A172 (cell line): ENCODE measurements around the gene DAGLA. TPM values are rescaled to one million over a fixed set of nuclear protein-coding genes. Genes with fewer than 3 reads are reported as not detected.
"Not testable (repeated sequence)": the region's sequence is repeated elsewhere in the genome, so short reads cannot be mapped to it uniquely, and the experiment has no call there.

Experiments used
- DNase-seq: peaks from one replicate; pipeline ENCODE4 v3.0.0-alpha.2; 2015; ENCODE audit warnings: low spot score
- total RNA-seq: library from RNA; depleted of rRNA; stranded (reverse); fragments of >200 nt; shearing (Covaris generic); gene quantifications from 2 replicates; pipeline ENCODE4 v1.2.3, GENCODE V29; 2014

Gene DAGLA
- total RNA-seq, 1 experiment from 2014 or later: 0.09 TPM

GRCh38 chr11:61666684-61667297 is 13.4 kb upstream of the DAGLA start:
- no peak for DNase-seq

GRCh38 chr11:61667684-61668305 is 12.4 kb upstream of the DAGLA start:
- no peak for DNase-seq

GRCh38 chr11:61669417-61669816 is 10.8 kb upstream of the DAGLA start:
- DNase-seq: no peak

DNA sequence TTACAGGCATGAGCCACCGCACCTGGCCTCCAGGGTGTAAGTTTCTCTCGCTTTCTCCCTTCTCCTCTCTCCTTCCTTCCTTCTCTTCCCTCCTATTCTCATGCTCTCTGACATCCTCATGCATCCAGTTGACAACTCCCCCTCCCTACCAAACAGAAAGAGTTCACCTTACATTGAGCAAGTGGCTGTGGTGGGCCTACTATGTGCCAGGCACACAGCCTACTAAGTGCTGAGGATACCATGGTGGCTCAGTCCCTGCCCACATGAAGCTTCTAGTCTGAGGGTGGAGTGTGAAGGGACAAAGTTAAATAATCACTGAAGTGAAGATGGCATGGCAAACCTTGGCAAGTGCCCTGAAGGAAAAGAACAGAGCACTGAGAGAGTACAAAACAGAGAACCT is 9.6 kb upstream of the DAGLA start:
- DNase-seq: no peak

GRCh38 chr11:61671527-61671926 is 8.7 kb upstream of the DAGLA start:
- DNase-seq: no peak

GRCh38 chr11:61673946-61674467 is 6.2 kb upstream of the DAGLA start:
- not testable (repeated sequence) for DNase-seq

DNA sequence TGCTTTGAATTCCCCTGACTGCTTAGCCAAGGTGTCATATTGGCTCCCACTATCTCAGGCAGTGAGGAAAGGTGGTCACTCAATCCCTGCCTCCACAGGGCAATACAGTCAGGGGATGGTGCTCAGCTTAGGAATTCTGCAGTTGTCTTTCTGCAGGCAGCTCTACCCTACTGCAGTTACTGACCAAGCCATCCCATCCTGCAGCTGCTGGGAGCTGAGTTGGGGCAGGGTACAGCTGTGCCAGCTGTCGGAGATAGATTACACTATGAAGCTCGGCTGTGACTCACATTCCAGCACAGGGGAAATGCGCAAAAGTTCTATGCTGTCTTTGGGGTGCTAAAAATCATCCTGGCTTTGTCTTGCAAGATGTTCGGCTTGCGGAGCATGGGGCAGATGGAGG is 4.4 kb upstream of the DAGLA start:
- no peak for DNase-seq

DNA sequence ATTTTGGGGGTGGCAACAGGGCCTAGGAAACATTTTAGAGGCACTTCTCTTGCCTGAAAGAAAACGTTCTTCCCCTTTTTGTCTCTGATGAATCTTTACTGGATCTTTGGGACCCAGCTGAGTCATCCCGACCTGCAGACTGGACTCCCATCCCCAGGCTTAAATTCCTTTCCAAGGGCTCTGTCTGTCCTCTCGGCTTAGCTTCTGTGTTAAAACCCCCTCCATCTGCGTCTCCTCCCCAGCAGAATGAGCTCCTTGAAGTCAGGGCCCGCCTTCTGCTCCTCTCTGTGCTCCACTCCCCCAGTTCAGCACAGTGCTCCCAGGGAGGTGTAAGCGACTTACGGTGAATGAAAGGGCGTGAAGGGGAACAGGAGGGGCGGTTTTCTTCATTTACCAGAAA is 895 bp upstream of the DAGLA start:
- DNase-seq: no peak

DNA sequence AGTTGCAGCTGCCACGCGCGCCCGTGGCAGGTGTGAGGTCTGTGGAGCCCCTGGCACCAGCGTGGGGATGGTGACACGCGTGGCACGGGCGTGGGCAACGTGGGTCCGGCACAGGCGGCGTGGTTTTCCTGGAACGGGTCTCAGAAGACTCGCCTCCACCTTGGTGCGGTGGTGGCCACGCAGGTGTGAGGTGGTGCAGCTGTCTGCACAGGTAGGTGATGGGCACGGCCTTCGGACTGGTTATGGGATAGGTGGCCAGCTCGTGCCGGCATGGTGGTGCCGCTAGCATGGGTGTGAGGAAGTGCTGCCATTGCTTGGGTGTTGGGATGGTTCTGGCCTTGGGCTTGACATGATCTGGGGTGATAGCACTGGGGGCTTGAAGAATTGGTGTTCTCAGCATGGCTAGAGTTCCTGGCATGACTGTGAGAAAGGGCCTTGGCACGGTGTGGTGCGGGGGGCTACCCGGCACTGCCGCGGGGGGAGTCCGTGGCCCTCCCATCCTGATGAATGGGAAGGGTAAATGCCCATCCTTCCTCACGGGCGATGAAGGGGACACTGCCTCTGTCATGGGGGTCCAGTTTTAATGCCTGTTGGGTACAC is 531 bp downstream of the DAGLA start:
- no peak for DNase-seq

DNA sequence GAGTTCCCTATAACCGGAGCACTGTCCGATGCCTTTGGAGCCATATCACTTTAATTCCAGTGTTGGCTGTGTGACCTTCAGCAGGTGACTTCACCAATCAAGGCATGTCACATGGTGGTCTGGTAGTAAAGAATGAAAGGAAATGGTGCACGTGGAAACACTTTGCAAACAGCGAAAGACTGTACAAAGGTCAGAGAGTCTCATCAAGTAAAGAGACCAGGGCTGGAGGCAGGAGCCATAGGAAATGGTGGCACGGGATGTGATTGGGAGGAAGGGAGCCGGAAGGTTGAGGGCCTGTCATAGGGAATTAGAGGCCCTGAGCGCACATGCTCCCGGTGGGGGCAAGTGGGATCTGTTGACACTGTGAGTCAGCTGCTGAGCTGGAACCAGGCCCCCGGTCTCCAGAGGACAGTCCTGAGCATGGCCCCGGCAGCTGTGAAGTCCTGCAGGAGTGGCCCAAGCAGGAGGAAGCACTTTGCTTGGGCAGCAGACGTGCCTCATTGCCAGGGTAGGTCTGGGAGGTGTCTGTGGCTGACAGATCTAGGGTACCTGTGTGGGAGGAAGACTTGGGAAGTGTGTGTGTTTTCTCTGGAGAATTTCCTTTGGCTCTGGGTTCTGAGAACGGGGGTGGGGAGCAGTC is 2.0 kb downstream of the DAGLA start:
- DNase-seq: no peak

GRCh38 chr11:61682906-61683675 is 2.9 kb downstream of the DAGLA start:
- DNase-seq: no peak

DNA sequence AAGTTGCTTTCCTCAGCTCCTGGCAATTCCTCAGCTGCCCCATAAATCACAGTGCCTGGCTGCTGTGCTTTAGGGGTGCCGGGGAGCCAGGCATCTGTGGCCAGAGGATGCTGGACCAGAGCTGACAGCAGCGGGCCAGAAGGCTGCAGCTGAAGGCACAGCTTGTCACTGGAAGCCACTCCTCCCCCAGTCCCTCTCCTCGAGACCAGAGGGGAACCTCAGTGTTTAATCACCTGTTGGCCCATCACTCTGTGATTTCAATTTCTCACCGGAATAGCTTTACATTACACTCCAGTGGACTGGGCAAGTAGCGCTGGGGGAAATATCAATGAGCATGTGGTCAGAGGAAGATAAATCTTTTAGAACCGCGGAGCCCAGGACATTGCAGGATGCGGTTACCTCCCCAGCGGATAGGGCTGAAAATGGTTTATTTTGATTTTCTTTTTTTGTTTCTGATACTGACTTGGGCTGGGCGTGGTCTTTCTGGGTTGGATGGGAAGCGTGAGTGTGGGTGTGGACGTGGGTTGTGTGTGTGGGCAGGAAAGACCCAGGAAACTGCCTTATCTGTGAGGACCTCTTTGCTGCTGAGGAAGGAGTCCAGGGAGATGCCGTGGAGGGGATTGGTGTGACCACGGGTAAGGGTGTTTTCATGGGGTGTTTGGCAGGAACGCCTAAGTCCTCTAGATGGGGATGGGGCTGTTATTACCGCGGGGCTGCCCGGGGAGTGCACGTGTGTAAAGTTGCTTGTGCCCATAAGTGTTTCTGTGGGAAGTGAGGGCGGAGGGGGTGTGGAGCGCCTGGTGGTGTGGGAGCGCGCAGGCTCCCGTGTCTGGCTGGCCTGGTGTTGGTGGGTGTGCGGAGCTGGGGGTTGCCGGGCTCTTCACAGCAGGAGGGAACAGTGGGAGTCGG is 4.0 kb downstream of the DAGLA start:
- peak; percentile 73 for DNase-seq

GRCh38 chr11:61684870-61685616 is 4.9 kb downstream of the DAGLA start:
- DNase-seq: no peak

- no peak for DNase-seq
These were observed 5.4 kb downstream of the DAGLA start for GRCh38 chr11:61685617-61685967.

- no peak for DNase-seq
These were observed 5.9 kb downstream of the DAGLA start for GRCh38 chr11:61686066-61686465.

DNA sequence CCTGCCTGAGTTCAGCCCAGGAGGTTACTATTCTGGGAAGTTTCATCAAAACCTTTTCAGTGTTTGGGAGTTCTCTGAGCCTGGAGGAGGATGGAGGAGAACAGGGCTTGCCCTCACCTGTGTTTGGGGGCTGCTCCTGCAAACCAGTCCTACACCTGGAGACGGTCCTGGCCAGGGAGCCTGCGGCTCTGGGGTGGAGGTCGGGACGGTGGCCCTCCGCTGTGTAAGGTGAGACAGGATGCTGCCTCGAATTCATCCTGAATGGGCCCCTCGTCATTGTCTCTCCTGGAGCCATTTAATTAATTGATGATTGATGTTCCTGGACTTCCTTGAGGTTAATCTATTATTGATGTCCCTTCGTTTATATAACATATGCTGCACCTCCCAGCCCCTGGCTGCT is 6.3 kb downstream of the DAGLA start:
- DNase-seq: no peak

- no peak for DNase-seq
These were observed 7.2 kb downstream of the DAGLA start for GRCh38 chr11:61687420-61687819.

- DNase-seq: no peak
These were observed 8.4 kb downstream of the DAGLA start for GRCh38 chr11:61688365-61689163.

DNA sequence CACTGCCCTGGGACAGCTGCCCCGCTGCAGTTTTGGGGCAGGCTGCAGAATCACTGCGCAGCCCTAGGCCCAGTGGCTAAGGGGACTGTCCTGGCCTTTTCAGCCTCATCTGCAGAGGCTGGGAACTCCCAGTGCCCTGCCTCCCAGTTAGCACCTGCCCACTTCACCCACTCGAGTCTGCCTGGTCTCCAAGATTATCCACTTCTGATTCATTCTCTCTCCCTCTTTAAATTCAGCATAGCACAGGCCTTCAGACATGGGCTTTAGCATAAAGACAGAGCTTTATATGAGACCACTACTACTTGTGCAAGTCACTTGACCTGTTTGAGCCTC is 8.9 kb downstream of the DAGLA start:
- DNase-seq: no peak
